ENCODE data around the gene ELOB.

The ELOB gene

DNA sequence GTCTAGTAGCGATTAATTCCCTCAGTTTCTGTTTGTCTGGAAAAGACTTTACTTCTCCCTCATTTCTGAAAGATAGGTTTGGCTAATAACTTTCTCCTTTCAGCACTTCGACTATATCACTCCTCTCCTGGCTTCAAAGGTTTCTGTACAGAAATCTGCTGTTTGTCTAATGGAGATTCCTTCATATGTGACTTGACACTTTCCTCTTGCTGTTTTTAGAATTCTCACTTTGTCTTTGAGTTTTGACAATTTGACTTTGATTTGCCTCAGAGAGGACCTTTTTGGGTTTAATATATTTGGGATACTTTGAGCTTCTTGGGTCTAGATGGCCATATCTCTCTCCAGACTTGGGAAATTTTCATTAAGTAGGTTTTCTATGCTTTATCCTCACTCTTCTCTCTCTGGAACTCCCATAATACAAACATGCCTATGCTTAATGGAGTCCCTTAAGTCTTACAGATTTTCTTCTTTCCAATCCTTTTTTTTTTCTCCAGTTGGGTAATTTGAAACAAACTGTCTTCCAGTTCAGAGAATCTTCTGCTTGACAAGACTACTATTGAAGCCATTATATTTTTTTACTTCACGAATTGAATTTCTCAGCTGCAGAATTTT, 32.2 kb upstream of the ELOB start:
- DNase-seq: no peak

DNA sequence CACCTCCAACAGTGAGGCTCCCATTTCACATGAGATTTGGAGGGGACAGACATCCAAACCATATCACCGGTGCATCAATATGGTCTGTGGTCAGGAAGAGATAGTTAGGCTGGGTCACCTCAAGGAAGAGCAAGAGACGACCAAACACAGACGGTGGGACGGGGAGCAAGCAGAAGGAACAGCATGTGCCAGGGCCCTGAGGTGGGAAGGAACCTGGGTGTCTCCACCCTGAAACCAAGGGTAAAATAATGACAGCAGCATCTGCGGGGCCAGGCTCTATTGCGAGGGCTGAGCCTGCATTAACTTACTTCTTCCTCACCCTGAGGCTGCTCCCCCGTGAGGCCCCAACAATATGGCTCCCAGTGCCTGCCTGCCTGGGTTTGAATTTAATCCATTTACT, 31.1 kb upstream of the ELOB start:
- DNase-seq: no peak

DNA sequence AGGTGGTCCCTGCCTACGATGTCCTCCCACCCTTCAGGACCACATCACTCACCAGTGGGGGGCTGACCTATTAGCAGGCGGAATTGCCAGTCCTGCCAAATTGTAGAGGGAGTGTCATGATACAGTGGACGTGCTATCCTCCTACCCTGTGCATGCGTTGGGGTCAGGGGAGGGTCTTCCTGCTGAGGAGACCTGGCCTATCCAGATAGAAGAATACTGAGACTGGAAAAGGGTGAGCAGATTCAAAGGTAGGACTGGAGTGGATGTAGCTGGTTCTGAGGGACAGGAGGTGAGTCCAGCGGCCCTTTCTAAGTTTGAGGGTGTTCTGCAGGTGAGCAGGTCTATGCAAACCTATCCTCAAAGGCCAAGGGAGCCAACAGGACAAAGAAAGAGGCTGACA, 29.2 kb upstream of the ELOB start:
- DNase-seq: no peak

DNA sequence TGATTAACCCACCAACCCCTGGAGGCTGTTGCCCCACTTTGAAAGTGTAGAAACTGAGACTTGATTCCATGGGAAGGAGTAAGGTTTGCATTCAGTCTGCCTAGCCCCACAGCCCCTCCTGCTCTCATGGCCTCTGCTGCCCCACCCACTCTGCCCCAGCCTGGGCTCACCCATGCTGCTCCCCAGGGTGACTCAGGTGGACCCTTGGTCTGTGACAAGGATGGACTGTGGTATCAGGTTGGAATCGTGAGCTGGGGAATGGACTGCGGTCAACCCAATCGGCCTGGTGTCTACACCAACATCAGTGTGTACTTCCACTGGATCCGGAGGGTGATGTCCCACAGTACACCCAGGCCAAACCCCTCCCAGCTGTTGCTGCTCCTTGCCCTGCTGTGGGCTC, 27.6 kb upstream of the ELOB start:
- no peak for DNase-seq

DNA sequence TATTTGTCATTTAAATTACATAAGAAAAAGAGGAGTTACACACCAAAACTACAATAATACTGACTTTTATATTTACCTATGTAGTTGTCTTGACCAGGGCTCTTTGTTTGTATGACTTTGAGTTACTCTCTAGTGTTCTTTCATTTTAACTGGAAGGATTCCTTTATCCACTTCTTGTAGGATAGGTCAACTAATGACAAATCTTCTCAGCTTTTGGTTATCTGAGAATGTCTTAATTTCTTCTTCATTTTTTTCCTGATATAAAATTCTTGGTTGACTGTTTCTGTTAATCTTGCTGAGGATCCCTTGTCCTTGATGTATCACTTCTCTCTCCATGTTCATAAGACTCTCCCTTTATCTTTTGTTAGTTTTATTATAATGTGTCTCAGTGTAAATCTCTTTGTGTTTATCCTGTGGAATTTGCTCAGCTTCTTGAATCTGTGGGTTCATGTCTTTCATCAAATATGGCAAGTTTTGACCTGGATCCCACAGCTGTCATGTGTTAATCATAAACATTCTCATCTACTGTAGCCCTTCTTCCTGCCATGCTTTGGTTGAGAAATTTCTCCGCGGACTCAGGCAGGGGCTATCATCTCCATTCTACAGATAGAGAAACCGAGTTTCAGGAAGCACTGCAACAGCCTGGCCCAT, 26.6 kb upstream of the ELOB start:
- DNase-seq: no peak

DNA sequence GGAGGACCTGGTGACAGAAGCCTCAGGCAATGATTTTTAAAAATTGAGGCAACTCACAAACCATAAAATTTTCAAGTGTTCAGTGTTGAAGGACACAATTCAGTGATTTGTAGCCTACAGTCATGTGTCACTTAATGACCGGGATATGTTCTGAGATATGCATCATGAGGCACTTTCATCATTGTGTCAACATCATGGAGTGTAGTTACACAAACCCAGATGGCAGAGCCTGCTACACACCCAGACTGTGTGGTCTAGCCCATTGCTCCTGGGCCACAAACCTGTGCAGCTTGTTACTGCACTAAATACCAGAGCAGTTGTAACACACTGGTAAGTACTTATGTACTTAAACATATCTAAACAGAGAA, 22.8 kb upstream of the ELOB start:
- no peak for DNase-seq

DNA sequence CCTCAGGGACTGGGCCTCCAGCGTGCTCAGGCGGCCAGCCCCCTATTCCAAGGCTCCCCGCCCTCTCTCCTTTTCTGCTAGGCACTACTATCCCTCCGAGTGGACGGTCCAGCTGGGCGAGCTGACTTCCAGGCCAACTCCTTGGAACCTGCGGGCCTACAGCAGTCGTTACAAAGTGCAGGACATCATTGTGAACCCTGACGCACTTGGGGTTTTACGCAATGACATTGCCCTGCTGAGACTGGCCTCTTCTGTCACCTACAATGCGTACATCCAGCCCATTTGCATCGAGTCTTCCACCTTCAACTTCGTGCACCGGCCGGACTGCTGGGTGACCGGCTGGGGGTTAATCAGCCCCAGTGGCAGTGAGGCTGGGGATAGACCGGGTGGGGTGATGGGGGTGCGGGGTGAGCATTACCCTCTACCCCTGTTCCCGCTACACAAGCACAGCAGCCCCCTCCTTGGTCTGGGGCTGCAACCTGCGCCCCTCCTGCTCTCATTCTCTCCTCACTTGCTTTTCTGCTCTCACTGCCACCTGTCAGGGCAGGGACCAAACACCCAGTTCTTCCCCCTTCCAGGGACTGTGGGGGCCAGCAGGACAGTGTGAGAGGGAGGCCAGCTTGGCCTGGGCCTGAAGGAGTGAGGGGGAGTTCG, 22.3 kb upstream of the ELOB start:
- DNase-seq: no peak

DNA sequence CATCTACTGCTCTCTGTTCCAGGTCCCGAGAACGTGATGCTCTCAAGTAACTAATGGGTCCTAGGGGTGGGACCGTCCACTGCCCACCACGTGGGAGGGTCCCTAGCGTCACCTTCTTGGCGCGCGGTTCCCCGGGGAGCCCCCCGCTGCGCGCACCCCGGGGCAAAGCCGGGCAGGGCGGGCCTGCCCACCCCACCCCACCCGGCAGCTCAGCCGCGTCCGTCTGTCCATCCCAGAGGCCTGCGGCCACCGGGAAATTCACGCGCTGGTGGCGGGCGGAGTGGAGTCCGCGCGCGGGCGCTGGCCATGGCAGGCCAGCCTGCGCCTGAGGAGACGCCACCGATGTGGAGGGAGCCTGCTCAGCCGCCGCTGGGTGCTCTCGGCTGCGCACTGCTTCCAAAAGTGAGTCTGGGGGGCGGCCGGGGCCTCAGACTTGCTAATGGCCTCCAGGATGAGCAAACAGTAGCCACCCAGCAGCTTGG, 21.7 kb upstream of the ELOB start:
- DNase-seq: no peak

DNA sequence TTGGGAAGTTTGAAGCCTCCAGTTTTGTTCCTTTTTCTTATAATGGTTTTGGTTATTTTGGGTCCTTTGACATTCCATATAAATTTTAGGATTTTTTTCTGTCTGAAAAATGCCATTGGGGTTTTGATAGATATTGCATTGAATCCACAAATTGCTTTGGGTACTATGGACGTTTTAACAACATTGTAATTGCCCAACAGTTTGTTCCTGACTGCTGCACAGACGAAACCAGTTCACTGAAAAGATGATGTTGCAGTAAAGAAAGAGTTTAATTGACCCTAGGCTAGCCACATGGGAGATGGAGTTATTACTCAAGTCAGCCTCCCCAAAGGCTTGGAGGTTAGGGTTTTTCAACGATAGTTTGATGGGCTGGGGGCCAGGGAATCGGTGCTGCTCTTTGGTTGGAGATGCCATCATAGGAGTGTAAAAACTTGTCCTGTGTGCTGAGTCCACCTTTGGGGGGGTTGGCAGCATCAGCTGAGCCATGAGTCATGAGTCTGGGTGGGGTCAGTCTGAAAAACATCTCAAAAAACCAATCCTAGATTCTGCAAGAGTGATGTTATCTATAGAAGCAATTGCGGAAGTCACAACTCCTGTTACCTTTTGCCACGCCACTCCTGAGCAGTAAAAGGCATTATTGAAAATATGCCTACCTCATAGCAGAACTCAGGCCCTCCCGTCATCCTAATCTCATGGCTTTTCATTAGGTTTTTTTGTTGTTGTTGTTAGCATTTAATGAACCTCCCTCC, 18.5 kb upstream of the ELOB start:
- DNase-seq: no peak

DNA sequence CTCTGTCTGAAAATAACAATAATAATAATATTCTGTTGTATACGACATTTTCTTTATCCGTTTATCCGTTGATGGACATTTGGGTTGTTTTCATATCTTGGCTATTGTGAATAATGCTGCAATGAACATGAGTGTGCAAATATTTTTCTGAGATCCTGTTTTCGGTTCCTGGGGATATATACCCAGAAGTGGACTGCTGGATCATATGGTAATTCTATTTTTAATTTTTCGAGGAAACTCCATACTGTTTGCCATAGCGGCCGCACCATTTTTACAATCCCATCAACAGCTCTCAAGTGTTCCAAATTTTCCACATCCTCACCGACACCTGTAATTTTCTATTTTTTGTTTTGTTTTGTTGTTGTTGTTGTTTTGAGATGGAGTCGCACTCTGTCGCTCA, 15.9 kb upstream of the ELOB start:
- DNase-seq: no peak

DNA sequence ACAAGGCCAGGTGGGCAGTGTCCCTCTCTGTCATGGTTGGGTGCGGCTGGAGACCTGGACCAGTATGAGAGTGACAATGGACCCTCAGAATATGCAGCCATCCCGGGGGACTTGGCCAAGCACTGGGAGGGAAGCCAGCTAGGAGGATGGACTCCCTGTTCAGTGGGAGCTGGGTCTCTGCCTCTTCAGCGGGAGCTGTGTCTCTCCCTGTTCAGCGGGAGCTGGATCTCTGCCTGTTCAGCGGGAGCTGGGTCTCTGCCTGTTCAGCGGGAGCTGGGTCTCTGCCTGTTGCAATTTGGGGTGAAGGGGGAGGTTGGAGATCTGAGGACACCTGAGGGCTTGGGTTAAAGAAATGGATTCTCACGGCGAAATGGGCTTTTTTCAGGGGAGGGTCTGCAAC, 14.1 kb upstream of the ELOB start:
- no peak for DNase-seq

DNA sequence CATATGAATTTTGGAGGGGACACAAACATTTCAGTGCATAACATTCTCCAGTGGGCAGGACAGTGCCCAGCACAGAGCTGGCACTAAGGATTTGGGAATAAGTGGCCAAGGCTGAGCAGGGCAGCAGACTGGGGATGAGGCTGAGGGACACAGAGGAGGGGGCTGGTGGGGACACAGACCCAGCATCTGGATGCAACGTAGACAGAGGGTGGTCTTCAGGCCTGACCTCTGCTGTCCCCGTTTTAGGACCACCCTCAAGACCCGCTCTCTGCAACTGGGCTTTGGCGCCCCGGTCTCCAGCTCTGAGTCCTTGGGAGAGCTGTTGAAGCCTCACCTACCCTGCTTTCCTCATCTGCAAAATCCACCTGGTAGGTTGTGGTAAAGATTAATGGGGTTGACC, 13.6 kb upstream of the ELOB start:
- no peak for DNase-seq

DNA sequence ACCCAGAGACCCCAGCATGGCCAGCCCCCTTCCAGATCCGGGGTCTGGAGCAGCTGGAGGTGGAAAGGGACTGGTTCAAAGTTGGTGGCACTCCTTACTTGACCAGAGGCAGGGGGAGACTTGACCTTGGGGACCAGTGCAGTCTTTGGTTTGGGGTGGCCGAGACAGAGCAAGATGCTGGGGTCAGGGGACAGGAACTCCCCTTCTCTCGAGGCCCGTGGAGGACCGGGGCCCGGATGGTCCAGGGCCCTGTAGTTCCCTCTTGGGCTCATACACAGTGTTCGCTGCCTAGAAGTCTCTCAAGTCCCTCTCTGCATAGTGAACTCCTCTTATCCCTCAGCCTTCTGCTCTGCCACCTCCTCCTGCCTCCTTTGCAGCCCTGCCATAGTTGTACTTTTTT, 10.9 kb upstream of the ELOB start:
- no peak for DNase-seq

DNA sequence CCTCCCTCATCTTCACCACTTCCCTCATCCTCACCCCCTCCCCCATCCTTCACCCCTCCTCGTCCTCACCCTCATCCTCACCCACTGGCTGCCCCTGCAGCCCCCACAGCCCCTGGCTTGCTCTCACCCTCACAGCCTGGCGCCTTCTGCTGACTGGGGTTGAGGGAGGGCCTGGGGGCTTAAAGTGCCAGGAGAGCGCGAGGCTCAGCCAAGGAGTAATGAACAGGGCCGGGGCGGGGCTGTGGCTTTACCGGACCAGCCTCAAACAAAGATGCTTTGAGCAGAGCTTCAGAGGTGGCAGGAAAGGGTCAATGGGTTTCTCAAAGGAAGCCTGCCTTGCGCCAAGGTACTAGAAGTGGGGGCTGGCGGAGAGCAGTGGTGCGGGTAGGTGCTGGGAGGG, 10.3 kb upstream of the ELOB start, which contains the start of gene PRSS33:
TSS of gene PRSS33 (minus strand) at position 155 of the 400 bp plus-strand sequence. CDS start 1,013 bp downstream, outside the sequence.
- DNase-seq: no peak

DNA sequence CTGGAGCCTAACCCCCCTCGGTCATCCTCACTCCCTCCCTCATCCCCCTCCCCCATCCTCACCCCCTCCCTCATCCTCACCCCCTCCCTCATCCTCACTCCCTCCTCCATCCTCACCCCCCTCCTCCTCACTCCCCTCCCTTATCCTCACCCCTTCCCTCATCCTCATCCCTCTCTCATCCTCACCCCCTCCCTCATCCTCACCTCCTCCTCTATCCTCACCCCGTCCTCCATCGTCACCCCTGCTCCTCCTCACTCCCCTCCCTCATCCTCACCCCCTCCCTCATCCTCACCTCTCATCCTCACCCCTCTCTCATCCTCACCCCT, 9.7 kb upstream of the ELOB start:
- DNase-seq: no peak

DNA sequence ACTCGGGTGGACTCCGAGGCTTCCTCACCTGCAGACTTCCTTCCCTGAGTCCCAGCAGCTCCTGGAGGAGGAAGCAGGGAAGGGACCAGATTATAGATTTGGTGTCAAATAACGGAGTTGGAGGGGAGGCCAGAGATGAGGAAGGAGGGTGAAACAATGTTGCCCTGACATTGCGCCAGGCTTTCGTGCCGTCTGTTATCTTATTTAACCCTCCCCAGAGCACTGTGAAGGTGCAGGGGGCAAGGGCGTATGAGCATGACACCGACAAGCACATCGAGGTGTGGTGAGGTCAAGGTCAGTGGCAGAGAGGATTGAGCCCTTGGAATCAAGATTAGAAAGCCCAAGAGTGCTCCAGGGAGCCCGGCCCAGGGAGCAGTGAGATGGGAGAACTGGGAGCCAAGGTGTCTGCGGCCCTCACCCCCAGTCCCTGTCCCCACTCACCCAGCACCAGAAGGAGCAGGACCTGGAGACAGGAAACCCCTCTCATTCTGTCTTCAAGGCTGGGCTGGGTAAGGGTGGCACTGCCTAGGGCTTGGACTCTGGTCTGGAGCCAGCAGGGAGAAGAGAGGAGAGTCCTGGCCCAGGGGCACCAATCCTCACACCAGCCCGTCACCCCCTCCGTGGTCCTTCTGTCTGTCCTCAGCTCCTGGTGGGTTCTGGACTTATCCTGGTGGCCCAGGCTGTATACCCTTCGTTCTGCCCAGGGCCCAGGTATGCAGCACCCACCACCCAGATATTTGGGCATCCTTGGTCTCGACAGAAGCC, 9.2 kb upstream of the ELOB start:
- no peak for DNase-seq

DNA sequence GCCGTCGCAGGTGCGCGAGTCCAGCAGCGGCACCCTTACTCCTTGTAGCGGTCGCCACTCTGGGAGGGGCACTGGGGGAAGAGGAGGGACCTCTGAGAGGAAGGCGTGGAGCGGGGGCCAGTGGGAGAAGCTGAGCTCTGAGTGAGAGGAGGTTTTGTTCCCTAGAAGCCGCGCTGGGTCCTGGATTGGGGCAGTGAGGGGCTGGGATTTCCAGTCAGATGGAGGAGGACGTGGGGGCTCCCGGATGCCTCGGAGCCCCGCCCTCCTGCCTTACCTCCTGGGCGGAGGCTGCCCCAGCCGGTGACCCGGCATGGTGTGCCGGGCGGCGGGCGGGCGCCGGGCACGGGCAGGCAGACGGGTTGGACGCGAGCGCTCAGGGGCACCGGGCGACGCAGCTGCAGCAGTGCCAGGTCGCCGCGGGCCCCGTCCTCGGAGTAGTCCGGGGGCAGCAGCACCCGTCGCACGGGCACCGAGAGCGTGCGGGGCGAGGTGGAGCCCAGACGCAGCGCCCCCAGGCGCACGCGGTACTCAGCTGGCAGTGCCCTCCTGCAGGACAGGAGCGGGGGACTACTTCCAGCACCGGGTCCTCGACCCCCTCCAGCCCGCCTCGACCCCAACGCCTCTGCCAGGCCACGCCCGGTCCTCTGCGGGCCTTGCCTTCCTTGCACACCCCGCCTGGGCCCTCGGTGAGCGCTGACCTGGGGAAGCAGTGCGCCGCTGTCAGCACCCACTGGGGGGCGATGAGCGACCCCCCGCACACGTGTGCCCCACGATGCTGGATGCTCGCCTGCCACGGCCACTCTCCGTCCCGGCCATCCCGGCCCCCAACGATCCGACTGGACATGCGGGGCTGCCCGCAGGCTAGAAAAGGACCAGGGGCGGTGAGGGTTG, 8.3 kb upstream of the ELOB start:
- peak; percentile 52 for DNase-seq

DNA sequence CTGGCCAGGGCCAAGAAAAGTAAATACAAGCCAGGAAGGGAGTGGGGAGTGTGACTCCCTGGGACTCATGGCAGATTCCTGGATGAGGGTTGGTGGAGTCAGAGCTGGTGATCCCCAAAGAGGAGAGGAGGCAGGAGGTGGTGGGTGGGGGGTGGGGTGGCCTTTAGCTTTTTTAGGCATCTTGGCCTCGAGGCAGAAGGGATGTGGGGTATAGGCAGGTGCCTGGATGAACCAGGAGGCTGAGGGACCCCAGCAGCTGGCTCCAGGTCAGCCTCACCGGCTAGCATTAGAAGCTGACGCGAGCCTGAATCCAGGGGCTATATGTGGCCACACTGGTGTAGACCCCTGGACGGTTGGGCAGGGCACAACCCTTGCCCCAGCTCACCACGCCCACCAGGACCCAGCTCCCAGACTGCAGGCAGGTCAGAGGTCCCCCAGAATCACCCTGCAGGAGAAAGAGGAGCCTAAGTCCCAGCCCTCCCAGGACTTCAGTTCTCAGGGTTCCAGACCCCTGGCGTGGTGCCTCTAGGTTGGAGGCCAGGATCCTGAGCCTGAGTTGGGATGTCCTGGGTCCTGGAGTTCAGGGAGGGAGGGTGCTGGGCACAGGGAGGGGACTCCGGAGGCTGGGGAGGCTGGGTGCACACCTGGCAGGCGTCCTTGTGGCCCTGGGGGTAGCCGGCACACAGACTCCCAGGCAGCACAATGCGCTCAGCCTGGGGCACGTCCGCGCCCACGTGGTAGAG, 7.4 kb upstream of the ELOB start:
- DNase-seq: no peak

DNA sequence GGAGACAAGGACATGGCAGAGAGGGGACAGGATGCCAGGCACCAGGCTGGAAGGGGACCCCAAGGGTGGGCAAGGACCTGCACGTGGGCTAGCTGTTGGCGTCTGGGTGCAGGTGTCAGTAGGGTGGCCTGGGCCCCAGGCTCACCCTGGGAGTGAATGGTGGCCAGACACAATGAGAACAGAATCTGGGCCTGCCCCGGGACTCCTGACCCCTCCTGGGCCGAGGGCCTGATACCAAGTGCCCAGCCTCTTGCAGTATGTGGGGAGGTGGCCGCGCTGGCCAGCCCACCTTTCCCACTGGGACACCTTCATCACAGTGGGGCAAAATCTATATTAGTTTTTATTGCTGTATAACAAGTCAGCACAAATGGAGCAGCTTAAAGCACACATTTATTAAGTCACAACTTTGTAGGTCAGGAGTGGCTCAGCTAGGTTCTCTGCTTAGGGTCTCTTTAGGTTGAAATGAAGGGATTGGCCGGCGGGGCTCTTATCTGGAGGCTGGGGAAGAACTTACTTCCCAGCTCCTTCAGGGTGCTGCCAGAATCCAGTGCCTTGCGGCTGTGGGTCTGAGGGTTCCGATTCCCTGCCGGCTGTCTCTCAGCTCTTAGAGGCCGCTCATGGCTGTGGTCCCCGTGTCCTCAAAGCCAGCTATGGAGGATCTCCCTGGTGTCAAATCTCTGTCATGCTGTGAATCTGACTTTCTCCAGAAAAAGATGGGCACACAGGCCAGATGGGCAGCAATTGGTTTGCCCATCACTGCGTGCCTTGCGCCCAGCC, 6.7 kb upstream of the ELOB start:
- no peak for DNase-seq

DNA sequence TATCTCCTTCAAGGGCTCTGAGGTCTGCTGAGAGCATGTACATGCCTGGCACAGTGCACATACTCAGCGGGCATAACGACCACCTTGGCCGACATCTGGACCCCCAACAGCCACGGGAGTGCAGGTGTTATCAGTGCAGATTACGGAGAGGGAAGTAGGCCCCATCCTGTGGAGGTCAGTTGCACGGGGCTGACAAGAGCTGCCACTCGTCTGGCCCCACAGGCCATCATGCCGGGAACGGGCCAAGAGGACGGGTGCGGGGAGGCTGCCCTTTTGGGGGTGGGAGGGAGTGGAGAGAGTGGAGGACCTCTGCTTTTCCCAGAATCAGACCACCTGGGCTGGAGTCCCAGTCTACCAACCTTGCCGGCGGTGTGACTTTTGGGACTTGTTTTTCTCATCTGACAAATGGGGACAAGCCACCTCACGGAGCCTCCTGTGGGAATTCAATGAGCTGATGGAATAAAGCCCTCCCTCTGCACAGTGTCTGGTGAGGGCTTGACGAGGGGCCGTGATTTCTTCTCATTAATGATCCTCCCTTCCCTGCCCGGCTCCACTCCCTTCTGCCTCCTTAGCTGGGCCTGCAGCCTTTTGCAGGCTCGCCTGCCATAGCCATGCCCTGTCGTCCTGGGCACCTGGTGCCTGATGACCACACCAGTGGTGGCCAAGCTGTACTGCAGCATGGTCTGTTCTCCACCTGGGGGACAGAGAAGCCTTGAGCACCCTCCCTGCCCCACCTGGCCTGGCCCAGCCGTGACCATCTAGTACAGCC, 5.7 kb upstream of the ELOB start:
- no peak for DNase-seq

All from activated naive CD4-positive, alpha-beta T cell treated with anti-CD3 and anti-CD28 coated beads, Interleukin-2, amount 50 U/mL, for 16 hours (primary cell).